Ovary (tissue), 3 donors: Measurements from ENCODE around the gene SLCO2B1.

ENCODE experiments used
- EP300 ChIP-seq: sonication (generic); formaldehyde crosslinking; IDR thresholded peaks from one replicate; pipeline ENCODE4 v1.6.1; 2017; ENCODE audit warnings: antibody characterized with exemption
- TF ChIP-seq, protein P1 (sequence below), 3 donors: fragments of 450-650 bp in 2 of 3; fragments of 200-600 bp in 1 of 3; IDR thresholded peaks; one replicate each; pipeline versions ENCODE4 v1.5.1 to v1.8.0; 2016 to 2022; ENCODE audit warnings: antibody characterized with exemption in 3 of 3, mild to moderate bottlenecking in 1 of 3
- donor health status: DM: no; HTN: no; CAD: no.

GRCh38 chr11:75240311-75241035, 89.6 kb downstream of the SLCO2B1 start, which contains the start of gene TPBGL:
- TF ChIP-seq, protein P1, sequence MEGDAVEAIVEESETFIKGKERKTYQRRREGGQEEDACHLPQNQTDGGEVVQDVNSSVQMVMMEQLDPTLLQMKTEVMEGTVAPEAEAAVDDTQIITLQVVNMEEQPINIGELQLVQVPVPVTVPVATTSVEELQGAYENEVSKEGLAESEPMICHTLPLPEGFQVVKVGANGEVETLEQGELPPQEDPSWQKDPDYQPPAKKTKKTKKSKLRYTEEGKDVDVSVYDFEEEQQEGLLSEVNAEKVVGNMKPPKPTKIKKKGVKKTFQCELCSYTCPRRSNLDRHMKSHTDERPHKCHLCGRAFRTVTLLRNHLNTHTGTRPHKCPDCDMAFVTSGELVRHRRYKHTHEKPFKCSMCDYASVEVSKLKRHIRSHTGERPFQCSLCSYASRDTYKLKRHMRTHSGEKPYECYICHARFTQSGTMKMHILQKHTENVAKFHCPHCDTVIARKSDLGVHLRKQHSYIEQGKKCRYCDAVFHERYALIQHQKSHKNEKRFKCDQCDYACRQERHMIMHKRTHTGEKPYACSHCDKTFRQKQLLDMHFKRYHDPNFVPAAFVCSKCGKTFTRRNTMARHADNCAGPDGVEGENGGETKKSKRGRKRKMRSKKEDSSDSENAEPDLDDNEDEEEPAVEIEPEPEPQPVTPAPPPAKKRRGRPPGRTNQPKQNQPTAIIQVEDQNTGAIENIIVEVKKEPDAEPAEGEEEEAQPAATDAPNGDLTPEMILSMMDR (IDR thresholded peaks at IDR 0.05), result no peak
- TF ChIP-seq EP300, result no peak
